Small intestine (tissue), 7 donors: ENCODE data around the gene CPT1A. TPM values are rescaled to one million over a fixed set of nuclear protein-coding genes. Genes with fewer than 3 reads are reported as not detected.

Experiments
- DNase-seq, 2 donors: peaks; one replicate each; pipeline versions ENCODE4 v3.0.0 to v3.0.0-alpha.2; 2013
- FAIRE-seq: peaks from 2 replicates; lab custom pipeline; 2012; peaks lifted over from hg19 to GRCh38; lab: Jason Lieb, UNC
- H3K27ac ChIP-seq, 3 donors: one replicate each; pipeline ENCODE4 v1.5.1; 2013; ENCODE audit warnings: low read length in 2 of 3, mild to moderate bottlenecking in 2 of 3, control low read depth in 1 of 3, inconsistent platforms in 1 of 3, low read depth in 1 of 3, moderate library complexity in 1 of 3
- H3K27me3 ChIP-seq, 3 donors: one replicate each; pipeline ENCODE4 v1.6.1; 2013; ENCODE audit warnings: low read length in 3 of 3, inconsistent platforms in 1 of 3; ENCODE audit not compliant: control insufficient read depth in 3 of 3, insufficient read depth in 3 of 3
- H3K36me3 ChIP-seq, 3 donors: one replicate each; pipeline ENCODE4 v1.6.1; 2013; ENCODE audit warnings: low read length in 3 of 3, inconsistent platforms in 1 of 3, low read depth in 1 of 3, mild to moderate bottlenecking in 1 of 3, moderate library complexity in 1 of 3; ENCODE audit not compliant: control insufficient read depth in 3 of 3, insufficient read depth in 2 of 3
- H3K4me1 ChIP-seq, 3 donors: one replicate each; pipeline ENCODE4 v1.6.1; 2013; ENCODE audit warnings: low read length in 2 of 3, inconsistent platforms in 1 of 3, low read depth in 1 of 3, mild to moderate bottlenecking in 1 of 3, moderate library complexity in 1 of 3; ENCODE audit not compliant: control insufficient read depth in 3 of 3, insufficient read depth in 2 of 3
- H3K4me3 ChIP-seq, 3 donors: one replicate each; pipeline ENCODE4 v1.5.1; 2013; ENCODE audit warnings: low read length in 3 of 3, control low read depth in 1 of 3, inconsistent platforms in 1 of 3, low read depth in 1 of 3, mild to moderate bottlenecking in 1 of 3, moderate library complexity in 1 of 3
- H3K9me3 ChIP-seq, 2 donors: one replicate each; pipeline ENCODE4 v1.6.1; 2013; ENCODE audit warnings: low read depth in 1 of 2, low read length in 1 of 2; ENCODE audit not compliant: control insufficient read depth in 2 of 2, insufficient read depth in 1 of 2
- WGBS, 3 donors: extraction: QIAGEN DNeasy Blood & Tissue Kit; methylation state at CpG; one replicate each; pipeline ENCODE4 v1.1.7; 2013; 5-methylcytosine and 5-hydroxymethylcytosine counted together
- polyA plus RNA-seq, 4 donors: library from polyadenylated mRNA; stranded (reverse) in 3 of 4; unstranded in 1 of 4; fragments of 200-250 nt in 3 of 4; fragments of 120-200 nt in 1 of 4; gene quantifications; one replicate each; pipeline versions ENCODE4 v1.2.1 to v1.2.3, GENCODE V29; 2013
- donor health status: healthy with polysubstance abuse.
- donor health status: control.
- donor health status: control.
- donor health status: Bipolar disorder and iron deficiency.
- donor health status: healthy.

The CPT1A gene
- polyA plus RNA-seq, 4 donors: 29.5 to 34.9 (median 31.5) TPM

DNA sequence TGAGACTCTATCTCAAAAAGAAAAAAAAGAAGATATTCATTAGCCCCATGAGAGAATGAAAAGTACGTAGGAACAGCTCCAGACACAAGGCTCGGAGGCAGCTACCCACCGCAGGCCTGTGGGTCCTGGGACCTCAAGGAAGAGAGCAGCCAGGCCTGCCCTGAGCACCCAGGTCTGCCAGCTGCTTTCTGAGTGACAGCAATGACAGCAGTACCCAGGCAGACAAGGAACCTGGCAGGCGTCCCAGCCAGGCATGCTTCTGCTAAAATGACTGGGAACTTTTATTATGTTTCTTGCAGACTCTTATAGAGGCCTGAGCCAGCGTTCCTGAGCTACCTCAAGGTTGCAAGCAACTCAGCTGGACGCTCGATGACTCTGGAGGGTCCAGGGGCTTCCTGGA, 31.6 kb downstream of the CPT1A start:
- Histone ChIP-seq H3K27me3 (no peaks in the 10 kb centered on the region), H3K4me1 (peaks cover 0 to 12% (median 3%) of the 10 kb centered on the region in 3 donors), H3K36me3 (peaks cover 9 to 86% (median 12%) of the 10 kb centered on the region in 3 donors), H3K9me3 (no peaks in the 10 kb centered on the region), H3K4me3 (no peak overlapping the region), H3K27ac (no peak overlapping the region)
- WGBS, 3 donors: 38 to 69% (median 45%) methylated on average over 7 of the region's 7 CpGs
- peak in 1 of 2 donors; percentile 62 for DNase-seq
- FAIRE-seq: no peak

DNA sequence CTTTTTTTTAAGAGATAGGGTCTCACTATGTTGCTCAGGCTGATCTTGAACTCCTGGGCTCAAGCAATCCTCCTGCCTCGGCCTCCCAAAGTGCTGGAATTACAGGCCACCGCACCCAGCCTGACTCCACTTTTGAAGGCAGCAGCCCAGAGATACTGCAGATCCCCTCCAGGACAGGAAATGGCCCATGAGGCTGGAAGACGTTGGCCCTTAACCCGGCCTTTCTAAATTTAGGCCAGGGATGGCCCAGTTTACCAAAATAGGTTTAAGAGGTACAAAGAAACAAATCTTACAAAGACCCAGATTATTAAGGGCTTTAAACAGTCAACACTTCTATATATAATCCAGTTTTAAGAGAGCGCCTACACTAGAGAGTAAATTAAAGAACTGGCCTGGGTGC, 32.2 kb downstream of the CPT1A start:
- no peaks in the 10 kb centered on the region for H3K9me3 ChIP-seq
- H3K36me3 ChIP-seq: peaks cover 5 to 86% (median 13%) of the 10 kb centered on the region in 3 donors
- H3K27ac ChIP-seq: no peak overlapping the region
- 72 to 78% (median 72%) methylated on average over 5 of the region's 5 CpGs for WGBS, 3 donors
- FAIRE-seq (no peak), DNase-seq (no peak)
- no peaks in the 10 kb centered on the region for H3K27me3 ChIP-seq
- H3K4me1 ChIP-seq: peaks cover 0 to 12% (median 3%) of the 10 kb centered on the region in 3 donors
- H3K4me3 ChIP-seq: no peak overlapping the region

DNA sequence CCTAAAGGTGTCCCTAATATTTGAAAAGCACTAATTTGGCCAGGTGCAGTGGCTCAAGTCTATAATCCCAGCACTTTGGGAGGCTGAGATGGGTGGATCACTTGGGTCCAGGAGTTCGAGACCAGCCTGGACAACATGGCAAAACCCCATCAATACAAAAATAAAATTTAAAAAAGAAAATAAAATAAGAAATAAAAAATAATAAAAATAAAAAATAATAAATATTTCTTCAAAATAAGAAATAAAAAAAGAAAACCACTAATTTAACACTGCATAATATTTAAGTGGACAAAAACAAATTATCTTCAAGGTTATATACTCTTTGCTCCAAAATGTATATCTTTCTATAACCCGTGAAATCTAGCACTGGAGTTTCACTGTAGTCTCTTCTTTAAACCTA, 32.9 kb downstream of the CPT1A start:
- DNase-seq: no peak
- Histone ChIP-seq H3K9me3 (no peaks in the 10 kb centered on the region), H3K36me3 (peaks cover 8 to 90% (median 17%) of the 10 kb centered on the region in 3 donors), H3K27ac (no peak overlapping the region), H3K4me3 (no peak overlapping the region), H3K27me3 (no peaks in the 10 kb centered on the region), H3K4me1 (peaks cover 0 to 12% (median 3%) of the 10 kb centered on the region in 3 donors)
- 85 to 90% (median 88%) methylated on average over 2 of the region's 2 CpGs for WGBS, 3 donors
- no peak for FAIRE-seq

DNA sequence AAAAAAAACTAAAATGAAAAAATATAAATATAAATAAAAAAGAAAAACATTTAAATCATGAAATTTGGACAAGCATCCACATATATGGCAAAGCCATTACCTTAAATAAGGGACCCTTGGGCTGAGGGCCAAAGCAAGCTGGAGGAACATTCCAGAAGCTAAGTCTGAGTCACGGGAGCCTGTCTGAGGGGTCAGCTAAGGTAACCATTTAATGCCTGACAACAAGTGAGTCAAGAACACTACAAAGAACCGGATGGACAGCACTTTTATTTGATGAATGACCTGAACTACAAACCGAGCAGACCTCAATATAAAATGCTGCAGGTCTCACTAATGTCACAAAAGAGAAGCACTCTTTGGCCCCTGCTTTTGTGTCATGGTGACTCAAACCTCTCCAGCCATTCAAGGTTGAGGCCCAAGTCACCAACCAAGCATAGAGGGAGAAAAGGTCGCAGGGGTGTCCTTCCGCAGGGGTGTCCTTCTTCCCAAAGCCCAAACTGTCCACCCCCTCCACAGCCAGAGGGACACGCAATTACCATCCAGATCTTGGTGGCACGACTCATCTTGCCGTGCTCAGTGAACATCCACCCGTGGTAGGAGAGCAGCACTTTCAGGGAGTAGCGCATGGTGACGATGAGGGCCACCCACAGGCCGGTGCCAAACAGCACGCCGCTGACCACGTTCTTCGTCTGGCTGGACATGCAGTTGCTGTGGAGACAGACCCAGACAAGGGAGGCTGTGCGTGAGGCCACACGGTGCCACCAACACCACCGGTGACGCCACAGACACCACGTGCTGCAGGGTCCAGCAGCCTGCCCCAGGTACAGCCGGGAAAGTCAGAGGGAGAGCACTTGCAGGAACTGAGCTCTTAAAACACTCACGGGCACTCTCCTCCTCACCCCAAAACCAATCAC, 34.5 kb downstream of the CPT1A start:
- Histone ChIP-seq H3K27me3 (no peaks in the 10 kb centered on the region), H3K9me3 (no peaks in the 10 kb centered on the region), H3K4me3 (no peak overlapping the region), H3K27ac (no peak overlapping the region), H3K36me3 (peaks cover 6 to 84% (median 18%) of the 10 kb centered on the region in 3 donors), H3K4me1 (peaks cover 0 to 5% (median 0%) of the 10 kb centered on the region in 3 donors)
- FAIRE-seq (no peak), DNase-seq (no peak)
- WGBS, 3 donors: 90 to 92% (median 91%) methylated on average over 23 of the region's 23 CpGs

DNA sequence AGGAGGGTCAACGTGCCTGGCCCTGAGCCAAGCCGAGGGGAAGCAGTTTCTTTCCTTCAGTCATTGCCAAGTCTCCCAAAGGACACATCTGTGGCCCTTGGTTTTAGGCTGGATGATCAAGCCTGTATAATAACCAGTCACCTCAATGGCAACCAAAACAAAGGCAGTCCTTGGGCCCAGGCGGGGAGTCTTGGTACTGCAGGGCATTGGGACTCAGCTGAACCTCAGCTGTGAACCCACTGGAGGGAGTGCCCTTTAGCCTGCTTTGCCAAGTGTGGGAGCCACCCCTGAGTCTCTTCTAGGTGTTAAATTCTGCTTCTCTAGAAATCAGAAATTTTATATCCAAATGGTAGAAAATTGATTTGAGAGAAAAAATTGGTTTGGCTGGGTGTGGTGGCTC, 36.9 kb downstream of the CPT1A start:
- Histone ChIP-seq H3K4me3 (no peak overlapping the region), H3K27me3 (no peaks in the 10 kb centered on the region), H3K4me1 (no peaks in the 10 kb centered on the region), H3K36me3 (peaks cover 3 to 85% (median 20%) of the 10 kb centered on the region in 3 donors), H3K27ac (no peak overlapping the region), H3K9me3 (no peaks in the 10 kb centered on the region)
- DNase-seq (no peak), FAIRE-seq (no peak)
- WGBS, 3 donors: 72 to 78% (median 75%) methylated on average over 3 of the region's 3 CpGs

DNA sequence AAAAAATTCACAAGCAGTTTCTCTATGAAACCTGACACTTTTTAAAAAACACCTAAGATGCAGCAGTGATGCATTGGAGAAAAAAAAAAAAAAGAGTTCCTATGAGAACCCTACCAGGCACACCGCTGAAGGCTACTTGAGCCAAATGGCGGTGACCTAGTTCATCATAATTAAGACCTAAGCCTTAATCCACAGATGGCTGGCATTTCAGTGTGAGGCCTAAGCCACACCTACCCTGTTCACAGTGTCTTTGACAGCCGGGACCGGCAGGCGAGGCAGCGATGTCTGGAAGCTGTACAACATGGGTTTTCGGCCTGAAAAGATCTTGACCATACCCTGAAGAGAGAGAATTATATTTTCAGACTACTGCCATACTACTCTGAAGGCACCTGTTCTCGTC, 38.0 kb downstream of the CPT1A start:
- H3K4me1 ChIP-seq: no peaks in the 10 kb centered on the region
- no peaks in the 10 kb centered on the region for H3K9me3 ChIP-seq
- FAIRE-seq (no peak), DNase-seq (no peak)
- H3K4me3 ChIP-seq: no peak overlapping the region
- 91% methylated on average over 8 of the region's 8 CpGs for WGBS, 3 donors
- H3K27me3 ChIP-seq: no peaks in the 10 kb centered on the region
- H3K36me3 ChIP-seq: peaks cover 3 to 83% (median 20%) of the 10 kb centered on the region in 3 donors
- no peak overlapping the region for H3K27ac ChIP-seq

DNA sequence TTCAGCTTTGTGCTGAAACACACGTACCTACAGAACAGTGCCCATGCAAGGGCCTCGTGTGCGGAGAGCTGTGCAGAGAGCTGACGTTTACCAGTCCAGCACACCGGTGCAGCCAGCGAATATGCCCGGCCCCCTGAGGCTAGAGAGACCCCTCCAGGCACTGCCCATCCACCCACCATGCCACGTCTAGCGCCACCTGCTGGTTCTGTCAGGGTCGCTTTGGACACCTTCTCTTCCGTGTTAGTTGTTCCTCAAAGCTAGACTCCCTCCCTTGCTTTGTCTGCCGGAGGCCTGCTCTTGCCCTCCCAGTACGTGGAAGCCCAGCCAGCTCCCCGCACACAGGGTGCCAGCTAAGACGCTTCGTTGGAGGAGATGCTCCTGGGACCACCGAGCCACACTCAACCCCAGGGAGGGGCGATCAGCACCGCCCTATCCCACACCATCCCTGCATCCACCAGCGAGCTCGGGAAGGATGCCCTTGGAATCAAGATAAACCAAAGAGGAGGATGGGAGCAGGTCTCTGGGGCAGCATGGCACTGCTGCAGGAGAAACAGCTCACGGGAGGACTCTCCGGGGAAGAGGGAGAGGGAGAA, 43.4 kb downstream of the CPT1A start:
- Histone ChIP-seq H3K4me3 (no peak overlapping the region), H3K27me3 (no peaks in the 10 kb centered on the region), H3K36me3 (peaks cover 7 to 73% (median 20%) of the 10 kb centered on the region in 3 donors), H3K9me3 (no peaks in the 10 kb centered on the region), H3K27ac (no peak overlapping the region), H3K4me1 (no peaks in the 10 kb centered on the region)
- DNase-seq: peak in 1 of 2 donors; percentile 22
- 74 to 85% (median 81%) methylated on average over 23 of the region's 23 CpGs for WGBS, 3 donors
- FAIRE-seq: no peak

DNA sequence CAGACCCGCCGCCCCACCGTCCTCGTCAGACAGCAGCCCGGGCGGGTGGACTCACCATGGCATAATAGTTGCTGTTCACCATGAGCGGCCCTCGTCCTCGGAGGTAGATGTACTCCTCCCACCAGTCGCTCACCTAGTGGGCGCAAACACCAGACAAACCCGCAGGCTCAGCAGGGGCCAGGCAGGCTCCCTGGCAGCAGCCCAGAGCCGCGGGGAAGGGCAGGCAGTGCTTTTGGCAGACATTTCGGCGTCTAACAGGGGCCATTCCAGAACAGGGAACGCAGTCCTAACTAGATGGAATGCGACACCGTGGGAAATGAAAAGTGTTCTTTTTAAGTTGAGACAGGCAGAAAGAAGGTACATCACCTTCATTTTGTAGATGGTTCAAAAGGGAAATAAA, 44.9 kb downstream of the CPT1A start:
- FAIRE-seq (no peak), DNase-seq (no peak)
- Histone ChIP-seq H3K9me3 (no peaks in the 10 kb centered on the region), H3K4me1 (no peaks in the 10 kb centered on the region), H3K27me3 (no peaks in the 10 kb centered on the region), H3K36me3 (peaks cover 10 to 76% (median 17%) of the 10 kb centered on the region in 3 donors), H3K4me3 (no peak overlapping the region), H3K27ac (no peak overlapping the region)
- WGBS, 3 donors: 89 to 95% (median 95%) methylated on average over 19 of the region's 19 CpGs
